GM12873 (cell line): ENCODE results near the gene PARD3B.

Experiments
- CTCF ChIP-seq: IDR thresholded peaks from 2 replicates; pipeline ENCODE4 v1.5.1; 2012; ENCODE audit warnings: low read depth, mild to moderate bottlenecking, moderate library complexity, low read length, control low read depth; ENCODE audit not compliant: insufficient read depth; ENCODE audit errors: missing control alignments

PARD3B gene

DNA sequence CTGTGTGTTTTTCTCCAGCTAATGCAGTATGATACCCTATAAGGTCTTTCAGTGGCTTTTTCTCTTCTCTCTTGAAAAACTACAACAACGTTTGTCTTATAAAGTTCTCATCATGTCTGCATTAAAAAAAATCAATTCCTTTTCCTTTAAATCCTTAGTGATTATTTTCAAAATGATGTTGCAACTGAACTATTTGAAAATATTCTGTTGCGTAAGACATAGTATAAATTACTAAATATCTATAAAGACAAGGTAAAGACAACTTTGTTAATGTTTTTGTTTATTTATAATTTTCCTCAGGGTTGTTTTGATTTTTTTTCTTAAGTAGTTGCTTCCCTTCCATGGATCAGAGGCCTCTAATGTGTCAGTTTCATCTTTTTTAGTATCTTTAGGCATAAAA is 21.2 kb downstream of the PARD3B start:
- TF ChIP-seq CTCF: no peak

GRCh38 chr2:204570421-204570820 is 25.1 kb downstream of the PARD3B start:
- TF ChIP-seq CTCF: no peak

DNA sequence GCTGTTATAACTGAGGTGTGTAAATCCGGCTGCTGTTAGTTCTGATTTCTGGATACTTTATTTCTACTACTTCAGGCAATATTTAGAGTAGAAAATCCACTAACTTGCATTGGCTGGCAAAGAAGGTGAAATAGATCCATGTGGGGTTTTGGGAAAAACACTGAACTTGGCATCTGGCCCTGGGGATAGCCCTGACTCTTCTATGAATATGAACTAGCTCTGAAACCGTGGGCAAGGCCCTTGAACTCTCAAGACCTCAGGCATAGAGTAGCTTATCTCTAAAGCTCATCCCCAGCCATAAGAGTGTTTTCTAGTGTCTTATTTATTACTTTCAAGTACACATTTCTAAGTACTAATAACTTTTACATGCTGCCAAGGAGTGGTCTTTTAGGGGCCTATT is 25.8 kb downstream of the PARD3B start:
- no peak for TF ChIP-seq CTCF

- TF ChIP-seq CTCF: no peak
Observed at GRCh38 chr2:204571911-204572310, 26.6 kb downstream of the PARD3B start.

GRCh38 chr2:204573221-204573620 is 27.9 kb downstream of the PARD3B start:
- no peak for TF ChIP-seq CTCF

GRCh38 chr2:204574486-204574885 is 29.2 kb downstream of the PARD3B start:
- TF ChIP-seq CTCF: no peak

DNA sequence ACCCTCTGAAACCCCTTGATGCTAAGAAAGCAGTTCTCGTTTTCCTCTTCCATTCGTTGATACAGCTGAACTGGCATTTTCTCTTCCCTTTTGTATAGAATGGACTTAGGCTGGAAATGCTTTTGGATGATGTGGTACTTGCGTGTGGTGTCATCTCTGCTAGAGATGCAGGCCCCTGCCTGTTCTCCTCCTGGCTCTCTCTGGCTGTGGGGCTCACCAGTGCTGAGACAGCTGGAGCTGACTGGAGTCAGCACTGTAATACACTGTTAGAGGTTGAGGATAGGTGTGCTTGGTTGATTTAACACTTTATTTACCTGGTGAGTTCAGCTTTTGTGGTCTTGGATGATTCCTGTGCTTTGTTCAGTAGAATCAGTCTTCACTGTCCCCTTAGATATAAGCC is 30.2 kb downstream of the PARD3B start:
- no peak for TF ChIP-seq CTCF

GRCh38 chr2:204576362-204576979 is 31.2 kb downstream of the PARD3B start:
- TF ChIP-seq CTCF: no peak
